Spleen (tissue), 7 donors: ENCODE data around the gene ITPKB.

ENCODE experiments used
- POLR2A ChIP-seq, 3 donors: fragments of 450-650 bp; IDR thresholded peaks; one replicate each; pipeline ENCODE4 v1.5.1; 2017; ENCODE audit warnings: antibody characterized with exemption in 3 of 3, mild to moderate bottlenecking in 1 of 3
- TF ChIP-seq, protein P1 (sequence below), 11 experiments: fragments of 200-600 bp in 7 of 11; fragments of 450-650 bp in 4 of 11; sonication (generic) in 4 of 11; IDR thresholded peaks in 8 of 11; conservative IDR thresholded peaks in 3 of 11; 1 replicate in 7 of 11; 2 replicates in 4 of 11; pipeline versions ENCODE4 v1.4.0 to v1.8.0; 2016 to 2021; ENCODE audit warnings: antibody characterized with exemption in 11 of 11, inconsistent platforms in 4 of 11, mild to moderate bottlenecking in 1 of 11
- donor health status: DM: no; HTN: no; CAD: no; lungs with moderate emphysema.
- donor health status: DM: no; HTN: no; CAD: no.
- donor health status: DM: no; HTN: no; CAD: no.

DNA sequence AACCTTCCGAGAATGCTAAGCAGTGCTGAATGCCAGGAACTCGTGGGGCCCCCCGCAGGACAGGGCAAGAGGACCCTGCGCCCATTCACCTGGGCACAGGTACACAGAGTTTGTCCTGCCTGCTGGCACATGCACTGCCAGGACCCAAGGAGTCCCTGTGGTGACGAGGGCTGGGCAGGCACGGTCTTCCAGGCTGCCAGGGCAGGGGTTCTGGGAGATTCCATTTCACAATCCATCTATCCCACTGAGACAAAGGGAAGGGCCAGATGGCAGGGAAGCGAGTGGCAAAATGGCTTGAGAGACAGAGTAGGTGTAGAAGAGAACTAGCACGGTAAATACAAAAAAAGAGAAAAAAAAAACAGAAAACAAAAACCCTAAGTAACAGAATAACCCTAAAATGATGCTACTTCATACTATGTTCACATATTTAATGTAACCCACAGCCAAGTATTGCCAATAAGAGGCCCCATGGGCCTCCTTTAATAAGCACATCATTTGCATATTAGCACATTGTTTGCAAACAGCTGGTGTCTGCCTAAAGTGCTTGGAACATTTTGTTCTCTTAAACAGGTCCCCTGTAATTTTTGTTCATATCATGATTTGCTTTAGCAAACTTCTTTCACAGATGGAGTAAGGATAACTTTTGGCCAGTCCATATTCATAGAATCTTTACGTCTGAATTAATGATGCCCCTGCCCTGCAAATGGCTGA, 106.8 kb downstream of the ITPKB start:
- TF ChIP-seq, protein P1, sequence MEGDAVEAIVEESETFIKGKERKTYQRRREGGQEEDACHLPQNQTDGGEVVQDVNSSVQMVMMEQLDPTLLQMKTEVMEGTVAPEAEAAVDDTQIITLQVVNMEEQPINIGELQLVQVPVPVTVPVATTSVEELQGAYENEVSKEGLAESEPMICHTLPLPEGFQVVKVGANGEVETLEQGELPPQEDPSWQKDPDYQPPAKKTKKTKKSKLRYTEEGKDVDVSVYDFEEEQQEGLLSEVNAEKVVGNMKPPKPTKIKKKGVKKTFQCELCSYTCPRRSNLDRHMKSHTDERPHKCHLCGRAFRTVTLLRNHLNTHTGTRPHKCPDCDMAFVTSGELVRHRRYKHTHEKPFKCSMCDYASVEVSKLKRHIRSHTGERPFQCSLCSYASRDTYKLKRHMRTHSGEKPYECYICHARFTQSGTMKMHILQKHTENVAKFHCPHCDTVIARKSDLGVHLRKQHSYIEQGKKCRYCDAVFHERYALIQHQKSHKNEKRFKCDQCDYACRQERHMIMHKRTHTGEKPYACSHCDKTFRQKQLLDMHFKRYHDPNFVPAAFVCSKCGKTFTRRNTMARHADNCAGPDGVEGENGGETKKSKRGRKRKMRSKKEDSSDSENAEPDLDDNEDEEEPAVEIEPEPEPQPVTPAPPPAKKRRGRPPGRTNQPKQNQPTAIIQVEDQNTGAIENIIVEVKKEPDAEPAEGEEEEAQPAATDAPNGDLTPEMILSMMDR (IDR thresholded peaks at IDR 0.05 in 8 of 11, conservative IDR thresholded peaks at IDR 0.05 in 3 of 11) = no peak
- TF ChIP-seq POLR2A (IDR thresholded peaks at IDR 0.05) = no peak
